Activated naive CD4-positive, alpha-beta T cell treated with anti-CD3 and anti-CD28 coated beads, Interleukin-2, amount 50 U/mL, for 24 hours (primary cell): ENCODE data around the gene KCND1.

Source experiments
- H3K27ac Mint-ChIP-seq: one replicate; pipeline ENCODE4 v1.8.0; 2021; ENCODE audit warnings: mild to moderate bottlenecking, mixed read lengths
- H3K27me3 Mint-ChIP-seq: one replicate; pipeline ENCODE4 v1.8.0; 2021; ENCODE audit warnings: mixed read lengths
- H3K36me3 Mint-ChIP-seq: one replicate; pipeline ENCODE4 v1.8.0; 2021; ENCODE audit warnings: mixed read lengths
- H3K4me1 Mint-ChIP-seq: one replicate; pipeline ENCODE4 v1.8.0; 2021; ENCODE audit warnings: mixed read lengths
- H3K4me3 Mint-ChIP-seq: one replicate; pipeline ENCODE4 v1.8.0; 2021; ENCODE audit warnings: mild to moderate bottlenecking, mixed read lengths
- H3K9me3 Mint-ChIP-seq: one replicate; pipeline ENCODE4 v1.8.0; 2021; ENCODE audit warnings: mixed read lengths

The KCND1 gene

DNA sequence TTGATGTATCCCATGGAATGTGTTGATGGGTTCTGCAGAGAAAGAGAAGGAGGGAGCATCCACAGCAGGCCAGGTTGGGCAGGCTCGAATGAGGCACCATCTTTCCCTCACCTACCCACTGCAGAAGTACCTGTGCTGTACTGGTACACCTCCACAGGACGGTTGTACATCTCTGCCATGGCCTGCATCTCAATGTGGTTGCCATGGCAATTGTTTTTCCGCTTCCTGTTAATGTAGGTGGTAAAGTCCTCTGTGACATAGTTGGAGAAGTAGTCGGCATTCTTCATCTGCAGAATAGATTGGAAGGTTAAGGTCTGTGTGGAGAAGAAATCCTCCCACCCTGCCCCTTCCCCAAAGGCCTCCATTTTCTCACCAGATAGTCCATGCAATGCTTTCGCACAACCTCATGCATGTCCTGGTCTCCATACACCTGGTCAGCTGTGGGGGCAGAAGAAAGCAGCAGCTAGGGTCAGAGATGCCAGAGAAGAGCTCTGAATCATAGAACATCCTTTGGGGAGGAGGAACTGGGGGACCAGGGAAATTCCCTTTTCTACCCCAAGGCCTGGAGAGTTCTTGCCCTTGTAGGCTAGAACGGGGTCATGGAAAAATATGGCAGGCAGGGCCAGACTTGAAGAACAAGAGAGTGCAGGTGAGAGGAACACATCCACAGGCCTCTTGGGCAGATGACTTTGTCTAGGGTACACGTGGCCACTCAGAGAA, 36.9 kb downstream of the KCND1 start:
- Mint-ChIP-seq H3K9me3 (no peaks in the 10 kb centered on the region), H3K27ac (peak overlapping the region; percentile 95), H3K36me3 (peaks cover 15% of the 10 kb centered on the region), H3K27me3 (no peaks in the 10 kb centered on the region), H3K4me1 (peaks cover 66% of the 10 kb centered on the region), H3K4me3 (peak overlapping the region; percentile 65)

- no peaks in the 10 kb centered on the region for H3K9me3 Mint-ChIP-seq
- H3K36me3 Mint-ChIP-seq: peaks cover 15% of the 10 kb centered on the region
- peak overlapping the region; percentile 94 for H3K27ac Mint-ChIP-seq
- peaks cover 57% of the 10 kb centered on the region for H3K4me1 Mint-ChIP-seq
- H3K4me3 Mint-ChIP-seq: peak overlapping the region; percentile 59
- no peaks in the 10 kb centered on the region for H3K27me3 Mint-ChIP-seq
These were observed 37.9 kb downstream of the KCND1 start for GRCh38 chrX:48933757-48934156.

- Mint-ChIP-seq H3K27me3 (no peaks in the 10 kb centered on the region), H3K4me3 (no peak overlapping the region), H3K27ac (no peak overlapping the region), H3K36me3 (peaks cover 6% of the 10 kb centered on the region), H3K4me1 (peaks cover 43% of the 10 kb centered on the region), H3K9me3 (no peaks in the 10 kb centered on the region)
These were observed 43.8 kb downstream of the KCND1 start for GRCh38 chrX:48927736-48928382.

- Mint-ChIP-seq H3K27me3 (no peaks in the 10 kb centered on the region), H3K4me1 (peaks cover 47% of the 10 kb centered on the region), H3K36me3 (peaks cover 6% of the 10 kb centered on the region), H3K27ac (no peak overlapping the region), H3K4me3 (no peak overlapping the region), H3K9me3 (no peaks in the 10 kb centered on the region)
These were observed 44.5 kb downstream of the KCND1 start for GRCh38 chrX:48927123-48927522.

- Mint-ChIP-seq H3K4me1 (peaks cover 65% of the 10 kb centered on the region), H3K27me3 (no peaks in the 10 kb centered on the region), H3K4me3 (peak overlapping the region; percentile 19), H3K36me3 (peaks cover 7% of the 10 kb centered on the region), H3K27ac (peak overlapping the region; percentile 95), H3K9me3 (no peaks in the 10 kb centered on the region)
These were observed 47.4 kb downstream of the KCND1 start for GRCh38 chrX:48924270-48924669.

DNA sequence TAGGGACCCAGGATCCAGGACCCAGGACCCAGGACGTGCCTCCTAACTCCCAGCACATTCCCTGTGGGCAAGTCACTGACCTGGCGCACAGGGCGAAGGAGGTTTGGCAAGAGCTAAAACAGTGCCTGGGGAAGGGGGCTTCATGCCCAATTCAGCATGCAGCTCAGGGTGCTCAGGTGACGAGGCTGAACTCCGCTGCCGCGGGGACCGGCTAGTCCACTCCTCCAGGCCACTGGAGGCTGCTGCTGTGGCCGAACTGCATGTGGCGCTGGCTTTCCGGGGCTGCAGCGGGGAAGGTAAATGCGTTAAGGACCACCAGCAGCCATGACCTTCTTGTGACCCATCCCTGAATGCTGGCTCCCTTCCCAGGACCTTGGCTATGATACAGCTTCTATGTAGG, 47.9 kb downstream of the KCND1 start:
- peaks cover 65% of the 10 kb centered on the region for H3K4me1 Mint-ChIP-seq
- no peaks in the 10 kb centered on the region for H3K27me3 Mint-ChIP-seq
- no peaks in the 10 kb centered on the region for H3K9me3 Mint-ChIP-seq
- no peak overlapping the region for H3K4me3 Mint-ChIP-seq
- H3K27ac Mint-ChIP-seq: peak overlapping the region; percentile 30
- H3K36me3 Mint-ChIP-seq: peaks cover 7% of the 10 kb centered on the region

DNA sequence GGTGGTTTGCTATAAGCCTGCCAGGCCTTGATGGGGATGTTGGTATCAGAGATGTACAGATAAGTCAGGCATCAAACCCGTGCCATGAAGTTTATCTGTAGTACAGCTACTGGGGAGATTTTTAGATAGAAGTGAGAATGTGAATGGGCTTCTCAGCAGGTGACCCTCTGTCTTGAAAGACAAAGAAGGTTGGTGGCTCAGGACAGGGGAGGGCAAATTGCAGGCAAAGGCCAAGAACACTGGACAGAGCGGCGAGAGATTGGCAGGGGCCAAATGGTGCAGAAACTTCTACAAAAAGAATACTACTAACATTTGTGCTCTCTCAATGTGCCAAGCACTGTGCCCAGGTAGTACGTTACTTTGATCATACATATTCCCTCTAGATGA, 50.9 kb downstream of the KCND1 start:
- H3K27me3 Mint-ChIP-seq: no peaks in the 10 kb centered on the region
- H3K9me3 Mint-ChIP-seq: no peaks in the 10 kb centered on the region
- H3K27ac Mint-ChIP-seq: peak overlapping the region; percentile 82
- peaks cover 12% of the 10 kb centered on the region for H3K36me3 Mint-ChIP-seq
- H3K4me3 Mint-ChIP-seq: peak overlapping the region; percentile 95
- H3K4me1 Mint-ChIP-seq: peaks cover 47% of the 10 kb centered on the region

DNA sequence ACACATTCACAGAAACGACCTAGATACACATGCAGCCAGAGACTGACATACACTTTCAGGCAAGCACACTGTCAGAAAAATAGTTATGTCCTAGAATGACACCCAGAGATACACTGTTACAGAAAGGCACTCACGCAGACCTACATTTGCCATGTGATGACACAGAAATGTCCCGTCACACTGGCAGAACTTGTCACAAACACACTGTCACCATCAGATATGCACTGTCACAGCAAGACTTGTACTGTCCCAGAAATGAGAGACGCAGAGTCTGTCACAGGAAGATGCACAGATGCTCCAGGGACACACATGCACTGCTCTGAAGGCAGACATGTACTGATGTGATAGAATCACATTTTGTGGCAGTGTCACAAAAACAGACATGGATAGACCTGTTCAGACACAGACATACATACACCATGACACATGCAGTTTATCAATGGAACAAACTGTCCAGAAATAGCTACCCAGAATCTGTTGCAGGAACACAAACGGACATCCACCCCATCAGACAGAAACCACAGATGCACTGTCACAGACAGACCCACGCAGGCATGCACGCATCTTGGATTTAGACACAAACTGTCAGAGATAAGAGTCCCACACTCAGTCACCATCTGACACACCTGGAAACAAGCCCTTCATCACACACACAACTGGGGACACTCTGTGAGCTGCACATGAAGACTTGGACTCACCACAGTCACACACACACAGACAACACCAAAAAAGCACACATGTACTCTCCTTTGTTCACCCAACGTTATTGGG, 51.5 kb downstream of the KCND1 start:
- Mint-ChIP-seq H3K27ac (peak overlapping the region; percentile 82), H3K4me1 (peaks cover 46% of the 10 kb centered on the region), H3K4me3 (peak overlapping the region; percentile 95), H3K9me3 (no peaks in the 10 kb centered on the region), H3K36me3 (peaks cover 12% of the 10 kb centered on the region), H3K27me3 (no peaks in the 10 kb centered on the region)

DNA sequence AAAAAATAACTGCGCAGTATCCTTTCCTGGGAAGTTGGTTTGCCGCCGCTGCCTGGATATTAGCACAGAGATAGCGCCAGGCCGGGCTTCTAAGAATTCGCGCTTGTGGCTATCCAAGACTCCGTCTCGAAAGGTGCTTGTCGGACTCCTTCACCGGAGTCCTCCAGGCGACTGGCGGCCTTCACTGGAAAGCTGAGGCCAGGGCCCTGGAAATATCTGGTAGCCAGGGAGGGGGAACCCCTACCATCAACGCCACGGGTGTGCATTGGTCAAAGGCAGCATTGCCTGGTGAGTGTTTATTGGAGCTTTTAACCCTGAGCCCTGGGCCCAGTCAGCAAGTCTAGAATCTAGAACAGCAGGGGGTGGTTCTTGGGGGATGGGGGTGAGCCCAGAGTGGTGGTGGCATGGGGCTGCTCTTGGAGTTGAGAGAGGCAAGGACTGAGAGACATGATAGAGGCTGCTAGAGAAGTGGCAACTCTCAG, 52.2 kb downstream of the KCND1 start:
- peaks cover 51% of the 10 kb centered on the region for H3K4me1 Mint-ChIP-seq
- no peaks in the 10 kb centered on the region for H3K9me3 Mint-ChIP-seq
- peak overlapping the region; percentile 82 for H3K27ac Mint-ChIP-seq
- H3K27me3 Mint-ChIP-seq: no peaks in the 10 kb centered on the region
- peak overlapping the region; percentile 95 for H3K4me3 Mint-ChIP-seq
- peaks cover 12% of the 10 kb centered on the region for H3K36me3 Mint-ChIP-seq

- Mint-ChIP-seq H3K4me3 (peak within 1 kb of the TSS; percentile 95), H3K27ac (peak within 1 kb of the TSS; percentile 95), H3K36me3 (peaks cover 10% of the 10 kb centered on the region), H3K4me1 (peaks cover 51% of the 10 kb centered on the region), H3K9me3 (no peaks in the 10 kb centered on the region), H3K27me3 (no peaks in the 10 kb centered on the region)
These were observed 52.9 kb downstream of the KCND1 start, which contains the start of gene PIM2 for GRCh38 chrX:48918643-48919340. TSS of gene PIM2 (minus strand) at chrX:48919024. CDS start at chrX:48918834, 190 bp downstream.

- H3K27ac Mint-ChIP-seq: peak overlapping the region; percentile 87
- H3K9me3 Mint-ChIP-seq: no peaks in the 10 kb centered on the region
- no peaks in the 10 kb centered on the region for H3K27me3 Mint-ChIP-seq
- peaks cover 56% of the 10 kb centered on the region for H3K4me1 Mint-ChIP-seq
- peak overlapping the region; percentile 95 for H3K4me3 Mint-ChIP-seq
- peaks cover 10% of the 10 kb centered on the region for H3K36me3 Mint-ChIP-seq
These were observed 53.4 kb downstream of the KCND1 start for GRCh38 chrX:48918301-48918642.

GRCh38 chrX:48917139-48918001, 54.3 kb downstream of the KCND1 start:
- peaks cover 53% of the 10 kb centered on the region for H3K4me1 Mint-ChIP-seq
- peak overlapping the region; percentile 95 for H3K4me3 Mint-ChIP-seq
- no peaks in the 10 kb centered on the region for H3K9me3 Mint-ChIP-seq
- peak overlapping the region; percentile 95 for H3K27ac Mint-ChIP-seq
- H3K36me3 Mint-ChIP-seq: peaks cover 11% of the 10 kb centered on the region
- no peaks in the 10 kb centered on the region for H3K27me3 Mint-ChIP-seq

DNA sequence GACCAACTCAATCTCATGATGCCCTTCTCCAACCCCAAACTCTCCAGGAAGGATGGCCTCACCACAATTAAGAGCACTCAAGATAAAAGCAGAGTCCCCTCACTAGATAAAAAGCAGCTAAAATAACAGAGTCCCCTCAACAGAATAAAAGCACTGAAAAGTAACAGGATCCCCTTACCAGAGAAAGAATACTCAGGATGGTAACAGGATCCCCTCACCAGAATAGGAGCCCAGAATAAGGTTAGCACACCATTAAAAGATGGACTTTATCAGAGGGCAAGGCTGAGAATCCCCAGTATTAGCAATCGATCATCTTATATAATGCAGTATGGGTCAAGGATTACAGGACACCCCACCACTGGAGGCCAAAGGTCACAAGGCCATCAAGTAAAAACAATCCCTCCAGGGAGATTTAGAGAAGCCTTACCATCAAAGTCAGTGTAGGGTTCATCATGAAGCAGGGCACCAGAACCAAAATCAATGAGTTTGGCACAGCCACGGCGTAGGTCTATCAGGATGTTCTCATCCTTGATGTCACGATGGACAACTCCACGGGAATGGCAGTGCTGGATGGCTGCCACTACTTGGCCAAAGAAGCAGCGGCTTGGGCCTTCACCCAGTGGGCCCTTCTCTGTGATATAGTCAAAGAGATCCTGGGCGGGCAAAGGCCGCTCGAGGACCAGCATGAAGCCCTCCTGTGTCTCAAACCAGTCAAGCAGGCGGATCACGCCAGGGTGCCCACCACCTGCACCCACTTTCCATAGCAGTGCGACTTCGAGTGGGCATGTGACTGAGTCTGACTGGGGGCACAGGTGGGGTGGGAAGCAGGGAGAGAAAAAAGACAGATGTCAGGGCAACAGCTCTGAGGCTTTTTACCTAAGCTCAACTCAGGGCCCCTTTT, 56.8 kb downstream of the KCND1 start:
- peaks cover 51% of the 10 kb centered on the region for H3K4me1 Mint-ChIP-seq
- no peaks in the 10 kb centered on the region for H3K9me3 Mint-ChIP-seq
- no peaks in the 10 kb centered on the region for H3K27me3 Mint-ChIP-seq
- H3K36me3 Mint-ChIP-seq: peaks cover 8% of the 10 kb centered on the region
- H3K27ac Mint-ChIP-seq: peak overlapping the region; percentile 74
- peak overlapping the region; percentile 95 for H3K4me3 Mint-ChIP-seq
